GM12878 (cell line): ENCODE data around the gene FKBP4. TPM values are rescaled to one million over a fixed set of nuclear protein-coding genes. Genes with fewer than 3 reads are reported as not detected.

Experiments
- ATAC-seq: fragments of 200-7000 bp; cut with Tn5 transposase; 3 replicates; pipeline ENCODE4 v1.9.1; 2020; ENCODE audit warnings: mild to moderate bottlenecking, moderate library complexity
- BruUV-seq: library from RNA; stranded (reverse); fragments of 400-500 nt; replicated peaks from 2 replicates; lab custom pipeline; 2021; lab: Mats Ljungman, UMichigan
- CTCF ChIA-PET: fragments of 300-600 bp; sonication (Branson Sonifier 250); formaldehyde crosslinking; extraction: SDS; loops from one replicate; lab custom pipeline; 2021; ENCODE audit warnings: inconsistent platforms; lab: Yijun Ruan, JAX
- POLR2A ChIA-PET: fragments of 350-600 bp; formaldehyde crosslinking; extraction: SDS; loops from one replicate; lab custom pipeline; 2021; ENCODE audit warnings: inconsistent platforms; lab: Charles Lee
- RAD21 ChIA-PET: fragments of 300-600 bp; sonication (Branson Sonifier 250); formaldehyde crosslinking; loops from one replicate; lab custom pipeline; 2023; ENCODE audit warnings: antibody characterized with exemption; ENCODE audit not compliant: unreplicated experiment; lab: Charles Lee
- SMC1A ChIA-PET: fragments of 300-600 bp; sonication (Branson Sonifier 250); formaldehyde crosslinking; loops from one replicate; lab custom pipeline; 2023; ENCODE audit not compliant: unreplicated experiment, uncharacterized antibody; lab: Charles Lee
- DNase-seq: peaks from one replicate; pipeline ENCODE4 v3.0.0-alpha.2; 2011; ENCODE audit warnings: low read depth, low spot score
- FAIRE-seq: peaks from 3 replicates; lab custom pipeline; 2011; peaks lifted over from hg19 to GRCh38; lab: Jason Lieb, UNC
- H2AFZ ChIP-seq: 2 replicates; pipeline ENCODE4 v1.6.0; 2011; ENCODE audit warnings: low read depth, low read length, control low read depth; ENCODE audit not compliant: control insufficient read depth
- H3K27ac ChIP-seq: 2 replicates; pipeline ENCODE4 v1.5.1; 2011; ENCODE audit warnings: control low read depth; ENCODE audit not compliant: control insufficient read depth, insufficient read depth
- H3K27me3 ChIP-seq, 2 experiments: replicated peaks in 1 of 2; 2 replicates each; pipeline versions ENCODE4 v1.6.0 to v1.6.1; 2011; ENCODE audit warnings: low read length in 1 of 2; ENCODE audit not compliant: control insufficient read depth in 2 of 2, insufficient read depth in 2 of 2
- H3K36me3 ChIP-seq, 2 experiments: 2 replicates each; pipeline ENCODE4 v1.5.1; 2011; ENCODE audit warnings: low read length in 1 of 2; ENCODE audit not compliant: control insufficient read depth in 2 of 2, insufficient read depth in 2 of 2
- H3K4me1 ChIP-seq: 2 replicates; pipeline ENCODE4 v1.6.1; 2011; ENCODE audit warnings: mild to moderate bottlenecking, low read length, moderate library complexity, mixed read lengths; ENCODE audit not compliant: control insufficient read depth, insufficient read depth
- H3K4me2 ChIP-seq: 2 replicates; pipeline ENCODE4 v1.6.0; 2011; ENCODE audit warnings: control low read depth; ENCODE audit not compliant: control insufficient read depth, insufficient read depth
- H3K4me3 ChIP-seq: fragments of 200-600 bp; sonication (generic); 2 replicates; pipeline ENCODE4 v1.5.1; 2016
- H3K79me2 ChIP-seq: 2 replicates; pipeline ENCODE4 v1.6.0; 2011; ENCODE audit warnings: low read length; ENCODE audit not compliant: control insufficient read depth, insufficient read depth
- H3K9ac ChIP-seq: 2 replicates; pipeline ENCODE4 v1.8.0; 2011; ENCODE audit warnings: low read length, control low read depth, mixed read lengths; ENCODE audit not compliant: control insufficient read depth, insufficient read depth
- H3K9me3 ChIP-seq: replicated peaks from 3 replicates; pipeline ENCODE4 v1.5.1; 2011; ENCODE audit warnings: mild to moderate bottlenecking, low read length; ENCODE audit not compliant: control insufficient read depth, insufficient read depth
- H4K20me1 ChIP-seq: 2 replicates; pipeline ENCODE4 v1.6.0; 2011; ENCODE audit not compliant: control insufficient read depth, insufficient read depth
- ASH2L ChIP-seq: fragments of 300-600, 200-600 bp; sonication (generic); IDR thresholded peaks from 2 replicates; pipeline ENCODE4 v1.6.1; 2017; ENCODE audit warnings: low read depth, mild to moderate bottlenecking, borderline replicate concordance
- BACH1 ChIP-seq: fragments of 450-650 bp; IDR thresholded peaks from 2 replicates; pipeline ENCODE4 v1.6.1; 2017; ENCODE audit warnings: mild to moderate bottlenecking, borderline replicate concordance
- CHD4 ChIP-seq: fragments of 200-600 bp; sonication (generic); IDR thresholded peaks from 2 replicates; pipeline ENCODE4 v1.6.1; 2016; ENCODE audit warnings: mild to moderate bottlenecking
- EED ChIP-seq: sonication (generic); IDR thresholded peaks from 2 replicates; pipeline ENCODE4 v1.6.1; 2016; ENCODE audit warnings: antibody characterized with exemption, low read depth
- HDGF ChIP-seq: fragments of 450-650 bp; IDR thresholded peaks from 2 replicates; pipeline ENCODE4 v1.6.1; 2016; ENCODE audit warnings: antibody characterized with exemption
- IRF3 ChIP-seq: fragments of 450-650 bp; IDR thresholded peaks from 2 replicates; pipeline ENCODE4 v1.6.1; 2014; ENCODE audit warnings: mild to moderate bottlenecking
- KAT2A ChIP-seq: conservative IDR thresholded peaks from 2 replicates; pipeline ENCODE4 v1.6.1; 2011; ENCODE audit warnings: low read depth, low read length; ENCODE audit not compliant: control insufficient read depth
- LARP7 ChIP-seq: fragments of 450-650 bp; IDR thresholded peaks from 2 replicates; pipeline ENCODE4 v1.6.1; 2017; ENCODE audit warnings: mild to moderate bottlenecking
- MYC ChIP-seq: IDR thresholded peaks from 2 replicates; pipeline ENCODE4 v1.6.1; 2011; ENCODE audit warnings: mild to moderate bottlenecking, low read length, moderate library complexity, inconsistent platforms; ENCODE audit not compliant: insufficient read depth, insufficient replicate concordance, insufficient read length, severe bottlenecking
- NR2C2 ChIP-seq: IDR thresholded peaks from 2 replicates; pipeline ENCODE4 v1.6.1; 2011; ENCODE audit warnings: borderline replicate concordance, low read depth; ENCODE audit not compliant: control insufficient read depth, insufficient read length
- PKNOX1 ChIP-seq: fragments of 450-650 bp; IDR thresholded peaks from 2 replicates; pipeline ENCODE4 v1.6.1; 2016; ENCODE audit warnings: mild to moderate bottlenecking
- POLR2A ChIP-seq: IDR thresholded peaks from 2 replicates; pipeline ENCODE4 v1.6.1; 2011; ENCODE audit warnings: low read depth, mild to moderate bottlenecking, low read length
- RAD21 ChIP-seq: IDR thresholded peaks from 2 replicates; pipeline ENCODE4 v1.6.1; 2011; ENCODE audit warnings: mild to moderate bottlenecking, low read depth, low read length, moderate library complexity; ENCODE audit not compliant: insufficient read depth
- RCOR1 ChIP-seq: conservative IDR thresholded peaks from 2 replicates; pipeline ENCODE4 v1.6.1; 2012; ENCODE audit warnings: low read depth, low read length, improper control_type of control experiment
- RUNX3 ChIP-seq: IDR thresholded peaks from 2 replicates; pipeline ENCODE4 v1.6.1; 2012; ENCODE audit warnings: low read length, inconsistent platforms
- SMAD1 ChIP-seq: fragments of 450-650 bp; IDR thresholded peaks from 2 replicates; pipeline ENCODE4 v1.6.1; 2018; ENCODE audit warnings: mild to moderate bottlenecking, low read depth; ENCODE audit not compliant: partially characterized antibody
- TAF1 ChIP-seq: IDR thresholded peaks from 2 replicates; pipeline ENCODE4 v1.6.1; 2011; ENCODE audit warnings: mild to moderate bottlenecking, low read depth, low read length, borderline replicate concordance
- TBL1XR1 ChIP-seq: IDR thresholded peaks from 2 replicates; pipeline ENCODE4 v1.6.1; 2012; ENCODE audit warnings: low read depth, low read length, improper control_type of control experiment
- WGBS: methylation state at CpG from one replicate; pipeline ENCODE4 v1.1.6; 2016; ENCODE audit warnings: low lambda C conversion rate; ENCODE audit not compliant: insufficient replicate concordance, insufficient coverage; ENCODE audit errors: missing lambda C conversion rate; 5-methylcytosine and 5-hydroxymethylcytosine counted together
- in situ Hi-C: fragments of 300-500 bp; cut with MboI; formaldehyde crosslinking; loops from 9 replicates; pipeline ENCODE4 v1.14.3; 2018; ENCODE audit warnings: mixed read lengths
- intact Hi-C: fragments of 100-400 bp; cut with micrococcal nuclease; formaldehyde crosslinking; loops from one replicate; pipeline ENCODE4 v1.14.2; 2022; ENCODE audit not compliant: unreplicated experiment
- polyA plus RNA-seq, 11 experiments: library from polyadenylated mRNA; depleted of rRNA in 4 of 11; unstranded in 6 of 11; stranded (reverse) in 5 of 11; fragments of >200 nt; fragmentation: Nextera tagmentation in 4 of 11; fragmentation: Illumina TruSeq in 1 of 11; extraction: Ambion mirVana in 4 of 11; extraction: Trizol in 1 of 11; gene quantifications; 1 replicate in 1 of 11; 2 replicates in 10 of 11; pipeline versions ENCODE4 v1.2.1 to v1.2.3, GENCODE V29; 2011 to 2016; ENCODE audit warnings: inconsistent platforms in 2 of 11, missing spikeins in 2 of 11, low read depth in 1 of 11
- total RNA-seq, 4 experiments: library from RNA; depleted of rRNA in 3 of 4; stranded (reverse); fragments of >200 nt in 3 of 4; fragmentation: Illumina TruSeq in 1 of 4; extraction: Trizol in 1 of 4; gene quantifications; 2 replicates each; pipeline versions ENCODE4 v1.2.1 to v1.2.3, GENCODE V29; 2013 to 2021

The FKBP4 gene
- total and polyA plus RNA-seq, 10 of the 15 experiments (the other 5 are each of a cell fraction or from before 2014, with no cell fraction given), result 8.9 to 90.0 (median 45.4) TPM

- no peak for TF ChIP-seq IRF3
- TF ChIP-seq RUNX3, result no peak
- TF ChIP-seq, all 136 proteins: peak for 0
Measured at GRCh38 chr12:2776129-2776806, 18.5 kb upstream of the FKBP4 start (continued).

- Histone ChIP-seq H3K27me3 (peaks cover 0 to 6% of the 10 kb centered on the region in 2 experiments), H2AFZ (no peak overlapping the region), H4K20me1 (no peaks in the 10 kb centered on the region), H3K4me3 (no peak overlapping the region), H3K9me3 (no peaks in the 10 kb centered on the region), H3K27ac (no peak overlapping the region), H3K4me1 (no peaks in the 10 kb centered on the region; the same call in 1 of the 2 replicates), H3K9ac (no peak overlapping the region), H3K4me2 (no peak overlapping the region), H3K79me2 (no peaks in the 10 kb centered on the region), H3K36me3 (no peaks in the 10 kb centered on the region)
- RAD21 ChIA-PET, result no interaction called here
- SMC1A ChIA-PET, result interaction anchor here (0.6 kb wide), 1 partner anchor 34 kb away, joined by 3 read pairs; no protein-coding TSS in a partner anchor
- 16% methylated on average over 4 of the region's 4 CpGs for WGBS
- no TSS peak for BruUV-seq
- intact Hi-C loops (no loop called here), in situ Hi-C loops (no loop called here)
- FAIRE-seq (no peak), DNase-seq (no peak), ATAC-seq (no peak)
- CTCF ChIA-PET, result interaction anchor here (0.8 kb wide), 1 partner anchor 178 kb away, joined by 3 read pairs; no protein-coding TSS in a partner anchor
- POLR2A ChIA-PET, result no interaction called here
- TF ChIP-seq NR2C2 (no peak), TAF1 (no peak), PKNOX1 (no peak), CHD4 (no peak), RCOR1 (no peak), HDGF (no peak), POLR2A (no peak), RAD21 (no peak), BACH1 (no peak), KAT2A (no peak), IRF3 (no peak), SMAD1 (no peak), MYC (no peak), EED (no peak), ASH2L (no peak), LARP7 (no peak), TBL1XR1 (no peak)
Measured at GRCh38 chr12:2779281-2779680, 15.5 kb upstream of the FKBP4 start.
